CD4-positive, alpha-beta T cell treated with Interleukin-21 for 1 hour (primary cell): Measurements from ENCODE around the gene BMP15.

Experiments
- DNase-seq: peaks from one replicate; pipeline ENCODE4 v3.0.0-alpha.2; 2020

The BMP15 gene

GRCh38 chrX:50910685-50911176, at the start of gene BMP15:
TSS of gene BMP15 (plus strand) at chrX:50910735. CDS start at chrX:50910784, 49 bp downstream.
- no peak for DNase-seq

GRCh38 chrX:50863471-50863870, 47.1 kb upstream of the BMP15 start:
- no peak for DNase-seq

GRCh38 chrX:50865311-50865710, 45.2 kb upstream of the BMP15 start:
- no peak for DNase-seq

- DNase-seq, result no peak
Observed at GRCh38 chrX:50871922-50872453, 38.5 kb upstream of the BMP15 start.

- DNase-seq, result no peak
Observed at GRCh38 chrX:50874876-50875275, 35.7 kb upstream of the BMP15 start.

GRCh38 chrX:50876551-50876950, 34.0 kb upstream of the BMP15 start:
- DNase-seq, result no peak

- DNase-seq, result no peak
Observed at GRCh38 chrX:50877310-50877709, 33.2 kb upstream of the BMP15 start.

- no peak for DNase-seq
Observed at GRCh38 chrX:50881028-50881427, 29.5 kb upstream of the BMP15 start.

GRCh38 chrX:50888884-50889283, 21.7 kb upstream of the BMP15 start:
- no peak for DNase-seq

GRCh38 chrX:50889582-50889981, 21.0 kb upstream of the BMP15 start:
- no peak for DNase-seq

- DNase-seq, result no peak
Observed at GRCh38 chrX:50893047-50893446, 17.5 kb upstream of the BMP15 start.

- DNase-seq, result no peak
Observed at GRCh38 chrX:50893466-50893865, 17.1 kb upstream of the BMP15 start.

- no peak for DNase-seq
Observed at GRCh38 chrX:50905334-50905733, 5.2 kb upstream of the BMP15 start.

GRCh38 chrX:50913520-50913919, 3.0 kb downstream of the BMP15 start:
- no peak for DNase-seq

- no peak for DNase-seq
Observed at GRCh38 chrX:50920132-50920531, 9.6 kb downstream of the BMP15 start.

GRCh38 chrX:50927127-50927526, 16.6 kb downstream of the BMP15 start:
- DNase-seq, result no peak

GRCh38 chrX:50941638-50942037, 31.1 kb downstream of the BMP15 start:
- DNase-seq, result no peak

- no peak for DNase-seq
Observed at GRCh38 chrX:50942471-50942870, 31.9 kb downstream of the BMP15 start.

- DNase-seq, result no peak
Observed at GRCh38 chrX:50952406-50952805, 41.9 kb downstream of the BMP15 start.

- no peak for DNase-seq
Observed at GRCh38 chrX:50953832-50954231, 43.3 kb downstream of the BMP15 start.

- DNase-seq, result no peak
Observed at GRCh38 chrX:50962156-50962555, 51.6 kb downstream of the BMP15 start.

GRCh38 chrX:50963842-50964241, 53.3 kb downstream of the BMP15 start:
- no peak for DNase-seq
